H54 (cell line): ENCODE data around the gene SPDYE3.
"Not testable (repeated sequence)": the region's sequence is repeated elsewhere in the genome, so short reads cannot be mapped to it uniquely, and the experiment has no call there.

Experiments used
- DNase-seq: peaks from one replicate; pipeline ENCODE4 v3.0.0; 2011; ENCODE audit warnings: low spot score, mixed read lengths; ENCODE audit not compliant: insufficient read length
- FAIRE-seq: peaks from 3 replicates; lab custom pipeline; 2011; peaks lifted over from hg19 to GRCh38; lab: Jason Lieb, UNC
- POLR2A ChIP-seq: IDR thresholded peaks from 2 replicates; pipeline ENCODE4 v1.6.1; 2011; ENCODE audit warnings: low read depth, mild to moderate bottlenecking, low read length

SPDYE3 gene

DNA sequence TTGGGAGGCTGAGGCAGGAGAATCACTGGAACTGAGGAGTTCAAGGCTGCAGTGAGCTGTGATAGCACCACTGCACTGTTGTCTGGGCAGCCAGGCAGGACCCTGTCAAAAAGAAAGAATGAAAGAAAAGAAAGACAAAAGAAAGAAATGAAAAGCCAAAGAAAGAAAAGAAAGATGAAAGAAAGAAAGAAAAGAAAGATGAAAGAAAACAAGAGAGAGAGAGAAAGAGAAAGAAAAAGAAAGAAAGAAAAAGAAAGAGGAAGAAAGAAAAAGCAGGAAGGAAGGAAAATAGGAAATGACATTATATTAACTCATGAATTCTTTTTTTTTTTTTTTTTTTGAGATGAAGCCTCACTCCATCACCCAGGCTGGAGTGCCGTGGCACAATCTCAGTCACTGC lies 32.4 kb upstream of the SPDYE3 start:
- FAIRE-seq (no peak), DNase-seq (no peak)
- TF ChIP-seq POLR2A = no peak

DNA sequence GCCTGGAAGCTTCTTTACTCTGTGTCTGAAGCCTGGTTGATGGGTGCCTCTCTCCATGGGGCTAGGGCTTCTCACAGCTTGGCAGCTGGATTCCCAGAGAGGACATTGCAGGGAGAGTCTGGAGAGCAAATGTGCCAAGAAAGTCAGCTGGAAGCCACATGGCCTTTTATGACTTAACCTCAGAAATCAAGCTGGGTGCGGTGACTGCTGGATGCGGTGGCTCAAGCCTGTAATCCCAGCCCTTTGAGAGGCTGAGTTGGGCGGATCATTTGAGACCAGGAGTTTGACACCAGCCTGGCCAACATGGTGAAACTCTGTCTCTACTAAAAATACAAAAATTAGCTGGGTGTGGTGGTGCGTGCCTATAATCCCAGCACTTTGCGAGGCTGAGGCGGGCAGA lies 31.4 kb upstream of the SPDYE3 start:
- not testable (repeated sequence) for FAIRE-seq

DNA sequence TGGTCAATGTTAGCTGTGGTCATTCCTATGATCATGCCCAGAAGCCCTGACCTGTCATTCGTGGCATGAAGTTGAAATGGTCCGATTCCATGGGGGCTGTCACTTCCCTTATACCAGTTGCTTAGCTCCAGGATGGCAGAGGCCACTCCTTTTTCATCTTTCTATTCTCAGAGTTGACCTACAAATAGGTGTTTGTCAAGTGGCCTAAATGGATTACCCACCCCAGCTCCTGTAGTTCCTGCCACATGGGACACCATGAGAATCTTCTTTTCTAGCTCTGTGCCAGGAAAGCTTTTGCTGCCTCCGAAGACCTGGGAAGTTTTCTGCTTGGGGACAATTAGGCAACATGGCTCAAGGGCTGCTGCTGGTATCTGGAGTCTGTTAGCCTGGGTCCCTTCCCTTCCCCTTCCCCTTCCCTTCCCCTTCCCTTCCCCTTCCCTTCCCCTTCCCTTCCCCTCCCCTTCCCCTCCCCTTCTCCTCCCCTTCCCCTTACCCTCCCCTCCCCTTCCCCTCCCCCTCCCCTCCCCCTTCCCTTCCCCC lies 25.4 kb upstream of the SPDYE3 start:
- not testable (repeated sequence) for FAIRE-seq, DNase-seq

More for the DNA sequence above, 31.4 kb upstream of the SPDYE3 start:
- not testable (repeated sequence) for DNase-seq

DNA sequence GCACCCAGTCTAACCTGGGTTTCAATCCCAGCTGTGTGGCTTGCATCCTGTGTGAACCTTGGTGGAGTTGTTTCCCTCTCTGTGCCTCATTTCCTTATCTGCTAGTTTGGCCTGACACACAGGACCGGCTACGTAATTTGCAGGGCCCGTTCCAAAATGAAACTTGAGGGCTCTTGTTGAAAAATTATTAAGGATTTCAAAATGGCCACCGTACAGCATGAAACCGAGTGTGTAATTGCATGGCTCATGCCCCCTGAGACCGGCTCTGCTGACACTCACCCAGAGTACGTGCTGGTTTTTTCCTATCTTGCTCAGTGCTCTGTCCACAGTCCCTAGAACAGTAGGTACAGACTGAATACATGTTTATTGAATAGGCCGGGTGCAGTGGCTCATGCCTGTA lies 24.4 kb upstream of the SPDYE3 start:
- DNase-seq, FAIRE-seq: not testable (repeated sequence)

DNA sequence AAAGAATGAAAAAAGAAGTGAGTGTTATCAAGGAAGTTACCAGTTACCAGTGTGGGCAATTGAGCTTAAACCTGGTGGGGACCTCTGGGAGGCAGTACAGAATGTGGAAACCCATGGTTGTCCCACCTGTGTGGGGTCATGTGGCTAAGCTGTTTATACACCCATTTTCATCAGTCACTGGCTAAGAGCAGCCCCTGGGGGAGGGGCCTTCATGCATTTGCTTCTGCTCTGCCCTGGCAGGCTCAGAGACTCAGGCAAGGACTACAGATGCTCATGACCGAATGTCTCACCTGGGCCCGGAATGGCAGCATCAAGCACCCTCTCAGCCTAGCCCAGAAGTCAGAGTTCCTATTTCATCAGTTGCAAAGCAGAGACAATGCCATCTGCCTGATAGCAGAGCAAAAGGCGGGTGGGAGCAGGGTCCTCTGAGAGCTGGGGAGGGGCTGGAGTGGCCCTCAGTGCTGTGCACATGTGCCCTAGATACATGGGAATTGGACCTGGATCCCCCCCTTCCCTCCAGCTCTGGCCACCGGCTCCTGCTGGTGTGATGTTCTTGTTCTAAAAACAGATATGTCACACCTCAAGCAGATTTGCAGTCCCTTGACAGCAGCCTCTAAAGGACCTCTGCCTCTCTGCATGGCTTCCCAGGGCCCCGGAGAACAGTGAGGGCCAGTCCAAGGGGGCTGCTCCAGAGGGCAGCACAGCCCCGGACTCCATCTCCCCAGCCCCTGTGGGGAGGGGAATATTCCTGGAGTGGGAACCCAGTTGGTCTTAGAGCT lies 20.1 kb upstream of the SPDYE3 start:
- FAIRE-seq, DNase-seq: not testable (repeated sequence)

DNA sequence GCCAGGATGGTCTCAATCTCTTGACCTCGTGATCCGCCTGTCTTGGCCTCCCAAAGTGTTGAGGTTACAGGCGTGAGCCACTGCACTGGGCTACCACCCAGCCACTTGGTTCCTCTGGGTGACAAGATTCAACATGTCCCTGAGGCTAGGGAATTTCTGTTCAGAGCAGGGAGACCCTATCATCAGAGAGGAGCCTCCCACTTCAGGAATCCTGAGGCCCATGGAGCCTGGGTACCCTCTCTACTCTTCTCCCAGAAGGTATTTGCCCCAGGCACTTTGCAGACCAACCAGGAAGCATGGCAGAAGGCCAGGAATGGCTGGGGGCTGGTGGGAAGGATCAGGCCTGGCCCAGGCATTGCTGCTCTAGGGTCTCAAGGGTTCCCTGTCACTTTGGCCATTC lies 19.2 kb upstream of the SPDYE3 start:
- FAIRE-seq, DNase-seq: not testable (repeated sequence)

DNA sequence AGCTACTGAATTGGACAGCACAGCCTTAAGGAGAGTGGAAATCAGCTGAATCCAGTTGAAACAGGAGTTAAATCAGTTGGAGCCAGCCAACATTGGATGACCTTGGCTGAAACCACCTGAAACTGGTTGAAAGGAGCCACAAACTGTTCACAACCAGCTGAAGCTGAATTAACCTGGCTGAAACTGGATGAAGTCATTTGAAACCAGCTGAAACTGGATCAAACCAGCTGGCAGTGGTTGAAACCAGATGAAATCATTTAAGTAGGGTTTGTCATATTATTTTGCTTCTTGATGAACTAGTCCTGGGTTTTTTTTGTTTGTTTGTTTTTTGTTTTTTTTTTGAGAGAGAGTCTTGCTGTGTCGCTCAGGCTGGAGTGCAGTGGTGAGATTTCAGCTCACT lies 15.3 kb upstream of the SPDYE3 start:
- FAIRE-seq, DNase-seq: not testable (repeated sequence)

DNA sequence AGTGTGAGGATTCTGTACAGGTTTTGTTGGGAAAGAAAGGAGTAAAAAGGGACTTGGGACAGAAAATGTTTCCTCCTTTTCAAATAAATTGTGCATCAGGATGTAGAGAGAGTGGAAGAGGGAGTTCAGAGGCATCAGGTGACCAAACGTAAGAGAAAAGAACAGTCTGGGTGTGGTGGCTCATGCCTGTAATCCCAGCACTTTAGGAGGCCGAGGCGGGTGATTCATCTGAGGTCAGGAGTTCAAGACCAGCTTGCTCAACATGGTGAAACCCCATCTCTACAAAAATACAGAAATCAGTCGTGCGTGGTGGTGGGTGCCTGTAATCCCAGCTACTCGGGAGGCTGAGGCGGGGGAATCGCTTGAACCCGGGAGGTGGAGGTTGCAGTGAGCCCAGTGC lies 12.2 kb upstream of the SPDYE3 start:
- not testable (repeated sequence) for DNase-seq, FAIRE-seq

DNA sequence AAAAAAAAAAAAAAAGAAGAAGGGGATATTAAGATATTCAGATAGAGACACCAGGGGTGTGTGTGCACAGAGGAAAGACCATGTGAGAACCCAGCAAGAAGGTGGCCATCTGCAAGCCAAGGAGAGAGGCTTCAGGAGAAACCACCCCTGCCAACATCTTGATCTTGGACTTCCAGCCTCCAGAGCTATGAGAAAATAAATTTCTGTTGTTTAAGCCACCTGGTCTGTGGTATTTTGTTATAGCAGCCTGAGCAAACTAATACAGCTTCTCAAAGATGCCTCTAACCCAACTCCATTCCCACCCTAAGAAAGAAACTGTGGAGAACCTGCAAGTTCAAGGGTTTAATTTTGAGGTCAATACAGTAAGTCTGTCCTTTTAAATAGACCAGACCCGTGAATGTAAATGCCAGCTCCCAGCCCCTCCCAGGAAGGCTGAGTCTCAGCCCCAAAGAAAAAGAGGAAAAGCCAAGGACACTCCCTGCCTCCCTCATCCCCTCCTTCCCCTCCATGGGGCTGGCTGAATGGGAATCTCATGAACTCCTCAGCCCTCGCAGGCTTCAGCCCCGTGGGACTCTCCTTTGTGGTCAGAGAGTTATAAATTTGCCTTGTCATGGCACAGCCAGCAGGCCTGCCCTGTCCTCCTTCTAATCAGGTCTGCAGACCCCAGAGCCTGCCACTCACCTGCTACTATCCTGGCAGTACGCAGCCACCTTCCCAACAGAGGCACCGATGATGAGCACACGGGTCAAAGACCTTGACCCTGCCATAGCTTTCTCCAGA lies 9.5 kb upstream of the SPDYE3 start:
- not testable (repeated sequence) for FAIRE-seq, DNase-seq

DNA sequence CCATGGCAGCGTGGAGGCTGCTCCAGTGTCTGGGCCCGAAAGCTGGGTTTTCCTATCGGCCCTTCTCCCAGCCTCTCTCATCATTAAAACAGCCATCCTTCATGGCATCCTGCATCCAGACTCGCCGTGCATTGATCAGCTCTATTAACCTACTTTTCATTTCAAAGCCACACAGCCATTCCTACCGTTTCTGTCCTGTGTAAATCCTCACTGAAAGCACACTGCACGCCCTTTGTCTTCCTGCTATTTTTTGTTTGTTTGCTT lies 8.9 kb upstream of the SPDYE3 start:
- not testable (repeated sequence) for FAIRE-seq

DNA sequence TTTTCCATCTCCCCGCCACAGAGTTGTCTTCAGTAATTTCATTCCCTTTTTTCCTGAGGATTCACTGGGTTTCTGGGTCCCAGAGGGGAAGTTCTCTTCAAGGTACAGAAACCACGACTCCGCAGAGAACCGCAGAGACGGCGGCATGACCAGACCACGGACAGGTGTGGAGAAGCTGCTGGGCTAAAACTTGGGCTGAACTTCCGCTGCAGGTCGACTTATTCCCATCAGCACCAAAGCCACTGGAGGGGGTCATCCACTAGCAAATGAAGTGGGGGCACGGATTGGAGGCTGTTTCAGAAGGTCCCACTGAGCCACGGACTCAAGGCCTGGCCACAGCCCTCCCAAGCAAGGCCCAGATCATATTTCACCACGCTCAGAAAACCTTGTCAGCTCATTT lies 3.0 kb upstream of the SPDYE3 start:
- FAIRE-seq, DNase-seq: not testable (repeated sequence)

More for the DNA sequence above, 8.9 kb upstream of the SPDYE3 start:
- DNase-seq = not testable (repeated sequence)

DNA sequence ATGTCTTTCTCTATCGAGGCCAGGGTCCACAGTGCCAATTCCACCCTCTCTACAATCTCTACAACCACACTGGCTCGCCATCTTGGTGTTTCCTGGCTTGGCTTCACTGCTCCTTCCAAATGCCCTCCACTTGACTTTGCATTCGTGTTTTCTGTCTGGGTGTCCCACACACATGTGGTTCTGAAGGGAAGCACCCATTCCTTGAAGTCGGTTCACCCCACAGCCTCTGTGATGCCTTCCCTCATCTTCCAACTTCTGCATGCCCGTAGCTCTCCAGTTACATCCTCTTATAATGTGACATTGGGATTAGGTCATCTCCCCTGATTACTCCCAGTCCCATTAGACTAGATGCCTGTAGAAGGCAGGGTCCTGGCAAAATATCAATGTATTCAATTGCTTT lies 10.8 kb downstream of the SPDYE3 start:
- not testable (repeated sequence) for DNase-seq, FAIRE-seq

DNA sequence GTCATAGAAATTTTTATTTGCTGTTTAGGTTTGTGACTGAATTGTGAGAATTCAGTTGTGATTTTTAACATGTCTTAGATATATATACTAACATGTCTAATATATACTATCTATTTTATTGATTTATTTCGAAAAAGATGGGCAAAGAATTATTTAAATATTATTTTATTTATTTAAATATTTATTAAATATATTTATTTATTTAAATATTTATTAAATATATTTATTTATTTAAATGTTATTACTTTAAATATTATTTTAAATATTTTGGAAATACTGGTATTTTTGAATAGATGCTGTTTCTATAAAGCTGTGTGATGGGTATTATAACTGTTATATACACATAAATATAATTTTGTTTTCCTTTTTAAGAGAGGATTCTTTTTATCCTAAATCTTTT lies 14.1 kb downstream of the SPDYE3 start:
- not testable (repeated sequence) for DNase-seq, FAIRE-seq

DNA sequence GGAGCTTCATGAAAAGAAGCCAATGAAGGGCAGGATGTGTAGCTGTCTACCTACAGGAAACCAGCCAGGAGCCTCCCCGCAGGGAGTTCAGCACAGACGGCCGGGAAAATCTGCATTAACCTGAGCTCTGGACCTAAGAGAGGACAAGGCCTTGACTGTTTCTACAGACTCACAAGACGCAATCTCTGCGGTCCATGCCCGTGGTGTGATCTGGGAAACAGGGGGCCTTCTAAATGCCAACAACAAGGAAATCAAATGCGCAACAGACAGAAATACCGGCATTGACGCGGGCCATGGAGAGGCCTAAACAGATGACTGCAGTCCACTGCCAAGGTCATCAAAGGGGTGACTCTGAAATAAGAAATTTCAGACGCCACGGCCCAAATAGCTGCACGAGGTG lies 16.7 kb downstream of the SPDYE3 start:
- FAIRE-seq, DNase-seq: not testable (repeated sequence)

DNA sequence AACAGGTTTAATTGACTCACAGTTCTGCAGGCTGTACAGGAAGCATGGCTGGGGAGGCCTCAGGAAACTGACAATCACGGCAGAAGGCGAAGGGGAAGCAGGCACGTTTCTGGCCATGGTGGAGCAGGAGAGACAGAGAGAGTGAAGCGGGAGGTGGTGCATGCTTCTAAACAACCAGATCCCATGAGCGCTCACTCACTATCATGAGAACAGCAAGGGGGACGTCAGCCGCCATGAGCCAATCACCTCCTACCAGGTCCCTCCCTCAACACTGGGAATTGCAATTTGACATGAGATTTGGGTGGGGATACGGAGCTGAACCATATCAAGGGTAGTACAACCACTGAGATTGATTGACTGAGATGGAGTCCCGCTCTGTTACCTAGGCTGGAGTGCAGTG lies 18.2 kb downstream of the SPDYE3 start:
- not testable (repeated sequence) for FAIRE-seq, DNase-seq

DNA sequence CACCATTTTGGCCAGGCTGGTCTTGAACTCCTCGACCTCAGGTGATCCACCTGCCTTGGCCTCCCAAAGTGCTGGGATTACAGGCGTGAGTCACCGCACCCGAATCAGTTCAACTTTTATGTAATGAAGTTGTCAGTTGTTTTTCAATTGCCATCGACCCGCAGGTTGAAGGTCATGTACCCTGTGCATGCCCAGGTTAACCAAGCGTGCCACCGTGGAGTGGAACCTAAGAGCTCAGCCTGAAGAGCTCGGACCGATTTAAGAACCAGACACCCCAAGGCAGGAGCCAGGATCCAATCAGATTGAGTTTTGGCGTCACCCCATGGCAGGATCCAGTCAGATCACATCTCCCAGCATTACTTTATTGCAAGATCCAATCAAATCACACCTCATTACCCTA lies 19.4 kb downstream of the SPDYE3 start:
- DNase-seq, FAIRE-seq: not testable (repeated sequence)
